Measurements from ENCODE around the gene IPMK.

- no peak for TF ChIP-seq TAF1 (IDR thresholded peaks at IDR 0.05; ENCODE audit: control insufficient read depth, extremely low read depth, insufficient read depth, low read length, severe bottlenecking)
- TF ChIP-seq SMC3 (conservative IDR thresholded peaks at IDR 0.05; ENCODE audit: insufficient read depth, low read depth, low read length): peak; percentile 83
- no peak for TF ChIP-seq MYC (IDR thresholded peaks at IDR 0.05; ENCODE audit: low read depth, low read length)
- no peak for TF ChIP-seq MYC (CRISPR knock-in tag; IDR thresholded peaks at IDR 0.05; ENCODE audit: borderline replicate concordance, low read depth)
- TF ChIP-seq ZHX1 (conservative IDR thresholded peaks at IDR 0.05; ENCODE audit: low read length): no peak
- no peak for TF ChIP-seq HBP1 (CRISPR knock-in tag; IDR thresholded peaks at IDR 0.05)
- no peak for TF ChIP-seq CBX5 (IDR thresholded peaks at IDR 0.05; ENCODE audit: borderline replicate concordance, low read depth)
- TF ChIP-seq SRF (CRISPR knock-in tag; IDR thresholded peaks at IDR 0.05): no peak
- TF ChIP-seq ZNF592 (IDR thresholded peaks at IDR 0.05): no peak
- no peak for TF ChIP-seq CREB1 (IDR thresholded peaks at IDR 0.05)
- TF ChIP-seq CREB1 (CRISPR knock-in tag; IDR thresholded peaks at IDR 0.05): no peak
- TF ChIP-seq VEZF1 (CRISPR knock-in tag; IDR thresholded peaks at IDR 0.05): no peak
- peak; percentile 63 to 93 (median 66) for TF ChIP-seq CTCF (IDR thresholded peaks at IDR 0.05 in 2 of 3, conservative IDR thresholded peaks at IDR 0.05 in 1 of 3; ENCODE audit: insufficient read depth in 2 of 3, low read depth in 1 of 3, low read length in 3 of 3)
- TF ChIP-seq CBX8 (IDR thresholded peaks at IDR 0.05; ENCODE audit: borderline replicate concordance, extremely low read depth, low read depth, low read length, poor library complexity, severe bottlenecking): no peak
- no peak for TF ChIP-seq ZKSCAN8 (CRISPR knock-in tag; IDR thresholded peaks at IDR 0.05)
- no peak for TF ChIP-seq SAFB2 (IDR thresholded peaks at IDR 0.05; ENCODE audit: borderline replicate concordance, low read depth, low read length, severe bottlenecking)
Observed at GRCh38 chr10:58291538-58292174, 24.0 kb upstream of the IPMK start.
